Thyroid gland (tissue), 4 donors: ENCODE measurements around the gene ANXA3.

Experiments used
- CTCF ChIP-seq, 6 experiments: fragments of 200-600 bp in 3 of 6; fragments of 450-650 bp in 3 of 6; sonication (generic) in 3 of 6; IDR thresholded peaks; one replicate each; pipeline ENCODE4 v1.5.1; 2016 to 2019; ENCODE audit warnings: antibody characterized with exemption in 6 of 6, mild to moderate bottlenecking in 2 of 6, inconsistent platforms in 1 of 6, moderate library complexity in 1 of 6
- POLR2A ChIP-seq, 2 donors: fragments of 450-650 bp; IDR thresholded peaks; one replicate each; pipeline ENCODE4 v1.6.1; 2017; ENCODE audit warnings: antibody characterized with exemption in 2 of 2, mild to moderate bottlenecking in 2 of 2, moderate library complexity in 1 of 2

- TF ChIP-seq CTCF (IDR thresholded peaks at IDR 0.05) (no peak), POLR2A (IDR thresholded peaks at IDR 0.05) (no peak)
Measured at GRCh38 chr4:78525559-78525958, 26.0 kb upstream of the ANXA3 start.
